Epithelial cell of esophagus (primary cell): ENCODE results near the gene TMEM125.

Experiments
- DNase-seq: peaks from one replicate; pipeline ENCODE4 v3.0.0; 2010; ENCODE audit warnings: low read depth
- H3K4me3 ChIP-seq: 2 replicates; pipeline ENCODE4 v1.5.1; 2011; ENCODE audit warnings: mild to moderate bottlenecking, low read length, control low read depth
- CTCF ChIP-seq: IDR thresholded peaks from 2 replicates; pipeline ENCODE4 v1.5.1; 2011; ENCODE audit warnings: low read depth, mild to moderate bottlenecking, low read length, control low read depth, inconsistent platforms; ENCODE audit not compliant: insufficient read depth; ENCODE audit errors: missing control alignments

TMEM125 gene

GRCh38 chr1:43270421-43271095 lies 775 bp downstream of the TMEM125 start:
- TF ChIP-seq CTCF: no peak
- peak overlapping the region; percentile 25 for H3K4me3 ChIP-seq
- DNase-seq: peak; percentile 87

GRCh38 chr1:43271186-43272118 lies 1.7 kb downstream of the TMEM125 start:
- DNase-seq: no peak
- TF ChIP-seq CTCF: no peak
- H3K4me3 ChIP-seq: peak overlapping the region; percentile 25

GRCh38 chr1:43272161-43272560 lies 2.4 kb downstream of the TMEM125 start:
- H3K4me3 ChIP-seq: no peak overlapping the region
- no peak for TF ChIP-seq CTCF
- no peak for DNase-seq

- TF ChIP-seq CTCF: no peak
- H3K4me3 ChIP-seq: no peak overlapping the region
- DNase-seq: no peak
These were observed 3.1 kb downstream of the TMEM125 start for GRCh38 chr1:43272576-43273571.

GRCh38 chr1:43273708-43274107 lies 3.9 kb downstream of the TMEM125 start:
- no peak for DNase-seq
- TF ChIP-seq CTCF: no peak
- no peak overlapping the region for H3K4me3 ChIP-seq

GRCh38 chr1:43274125-43274803 lies 4.5 kb downstream of the TMEM125 start:
- H3K4me3 ChIP-seq: no peak overlapping the region
- no peak for TF ChIP-seq CTCF
- DNase-seq: peak; percentile 79
